HG03521 (cell line): ENCODE results near the gene MRPL55.

Experiments
- ATAC-seq: cut with Tn5 transposase; IDR thresholded peaks from one replicate; pipeline ENCODE4 v1.9.1; 2021; ENCODE audit warnings: mild to moderate bottlenecking, moderate library complexity; ENCODE audit not compliant: unreplicated experiment

The MRPL55 gene

DNA sequence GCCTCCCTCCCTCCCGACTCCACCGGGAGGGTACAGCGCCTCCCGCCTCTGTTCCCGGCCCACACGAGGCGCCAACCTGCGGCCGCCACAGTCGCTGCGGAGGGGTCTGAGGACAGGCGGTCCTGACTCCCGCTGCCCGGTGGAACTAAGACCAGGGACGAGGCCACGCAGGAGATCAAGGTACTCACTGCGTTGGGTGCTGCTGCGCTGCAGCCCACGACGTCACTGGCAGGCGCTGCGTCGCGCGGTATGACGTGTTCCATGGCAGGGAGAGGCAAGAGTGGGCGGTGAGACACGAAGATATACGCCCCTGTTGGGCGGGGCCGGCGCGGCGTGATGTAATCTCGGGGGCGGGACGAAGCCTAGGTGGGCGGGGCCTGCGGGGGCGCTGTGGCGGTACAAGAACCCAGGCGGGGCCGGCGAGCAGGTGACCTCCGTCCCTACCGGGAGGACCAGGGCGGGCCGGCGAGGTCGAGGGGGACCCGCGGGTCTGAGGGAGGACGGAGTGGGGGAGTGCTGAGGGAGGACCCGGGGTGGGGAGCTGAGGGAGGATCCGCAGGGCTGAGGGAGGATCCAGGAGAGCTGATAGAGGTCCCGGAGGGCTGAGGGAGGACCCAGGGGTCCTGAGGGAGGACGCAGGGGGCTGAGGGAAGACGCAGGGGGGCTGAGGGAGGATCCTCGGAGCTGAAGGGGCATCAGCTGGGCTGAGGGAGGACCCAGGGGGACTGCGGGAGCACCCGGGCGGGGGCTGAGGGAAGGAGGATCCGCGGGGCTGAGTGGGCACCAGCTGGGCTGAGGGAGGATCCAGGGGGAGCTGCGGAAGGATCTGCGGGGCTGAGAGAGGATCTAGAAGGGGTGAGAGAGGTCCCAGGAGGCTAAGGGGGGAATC, at the start of gene MRPL55:
MRPL55 (minus strand) TSS at position 227 of the 889 bp plus-strand sequence. CDS start 1,039 bp downstream, outside the sequence.
- peak; percentile 89 for ATAC-seq

DNA sequence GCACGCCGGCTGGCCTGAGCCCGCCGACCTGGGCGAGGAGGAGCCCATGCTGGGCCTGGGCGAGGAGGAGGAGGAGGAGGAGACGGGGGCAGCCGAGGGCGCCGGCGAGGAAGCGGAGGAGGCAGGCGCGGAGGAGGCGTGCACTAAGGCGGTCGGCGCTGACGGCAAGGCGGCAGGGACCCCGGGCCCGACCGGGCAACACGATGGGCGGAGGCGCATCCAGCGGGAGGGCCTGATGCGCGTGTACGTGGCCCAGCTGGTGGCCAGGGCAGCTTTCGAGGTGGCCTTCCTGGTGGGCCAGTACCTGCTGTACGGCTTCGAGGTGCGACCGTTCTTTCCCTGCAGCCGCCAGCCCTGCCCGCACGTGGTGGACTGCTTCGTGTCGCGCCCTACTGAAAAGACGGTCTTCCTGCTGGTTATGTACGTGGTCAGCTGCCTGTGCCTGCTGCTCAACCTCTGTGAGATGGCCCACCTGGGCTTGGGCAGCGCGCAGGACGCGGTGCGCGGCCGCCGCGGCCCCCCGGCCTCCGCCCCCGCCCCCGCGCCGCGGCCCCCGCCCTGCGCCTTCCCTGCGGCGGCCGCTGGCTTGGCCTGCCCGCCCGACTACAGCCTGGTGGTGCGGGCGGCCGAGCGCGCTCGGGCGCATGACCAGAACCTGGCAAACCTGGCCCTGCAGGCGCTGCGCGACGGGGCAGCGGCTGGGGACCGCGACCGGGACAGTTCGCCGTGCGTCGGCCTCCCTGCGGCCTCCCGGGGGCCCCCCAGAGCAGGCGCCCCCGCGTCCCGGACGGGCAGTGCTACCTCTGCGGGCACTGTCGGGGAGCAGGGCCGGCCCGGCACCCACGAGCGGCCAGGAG, 49.3 kb upstream of the MRPL55 start:
- no peak for ATAC-seq

DNA sequence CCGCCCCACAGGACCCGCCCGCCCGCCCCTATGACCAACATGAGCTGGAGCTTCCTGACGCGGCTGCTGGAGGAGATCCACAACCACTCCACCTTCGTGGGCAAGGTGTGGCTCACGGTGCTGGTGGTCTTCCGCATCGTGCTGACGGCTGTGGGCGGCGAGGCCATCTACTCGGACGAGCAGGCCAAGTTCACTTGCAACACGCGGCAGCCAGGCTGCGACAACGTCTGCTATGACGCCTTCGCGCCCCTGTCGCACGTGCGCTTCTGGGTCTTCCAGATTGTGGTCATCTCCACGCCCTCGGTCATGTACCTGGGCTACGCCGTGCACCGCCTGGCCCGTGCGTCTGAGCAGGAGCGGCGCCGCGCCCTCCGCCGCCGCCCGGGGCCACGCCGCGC, 48.6 kb upstream of the MRPL55 start:
- no peak for ATAC-seq

DNA sequence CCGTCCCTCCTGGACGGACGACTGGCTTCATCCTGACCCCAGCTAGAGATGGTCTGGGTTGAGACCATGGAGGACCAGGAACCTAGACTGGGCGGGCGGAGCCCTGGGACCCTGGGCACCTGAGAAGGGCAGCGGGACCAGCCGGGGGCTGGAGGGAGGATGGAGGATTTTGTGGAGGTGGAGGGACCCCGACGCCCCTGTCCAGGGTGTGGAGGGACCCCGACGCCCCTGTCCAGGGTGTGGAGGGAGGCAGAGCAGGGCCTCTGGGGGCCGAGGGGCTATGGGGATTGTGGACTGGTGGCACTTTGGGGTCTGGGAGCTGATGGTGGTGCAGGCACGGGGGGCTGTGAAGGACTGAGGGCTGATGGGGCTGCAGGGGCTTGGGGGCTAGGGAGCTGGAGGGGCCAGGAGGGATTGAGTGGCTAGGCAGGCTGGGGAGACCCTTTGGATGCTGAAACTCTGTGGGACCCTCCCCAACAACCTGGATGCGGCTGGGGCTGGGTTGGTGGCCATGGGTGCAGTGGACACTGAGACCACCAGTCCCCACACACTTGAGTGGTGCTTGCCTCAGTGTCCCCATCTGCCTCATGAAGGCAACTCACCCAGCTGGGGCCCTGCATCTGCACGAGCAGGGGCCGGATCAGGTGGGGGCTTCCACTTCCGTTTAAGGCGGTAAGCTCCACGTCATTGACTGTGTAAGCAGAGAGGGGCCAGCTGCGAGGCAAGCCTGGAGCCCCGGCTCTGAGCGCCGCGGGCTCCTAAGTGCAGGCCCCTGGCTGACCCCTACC, 48.0 kb upstream of the MRPL55 start:
- ATAC-seq = no peak

DNA sequence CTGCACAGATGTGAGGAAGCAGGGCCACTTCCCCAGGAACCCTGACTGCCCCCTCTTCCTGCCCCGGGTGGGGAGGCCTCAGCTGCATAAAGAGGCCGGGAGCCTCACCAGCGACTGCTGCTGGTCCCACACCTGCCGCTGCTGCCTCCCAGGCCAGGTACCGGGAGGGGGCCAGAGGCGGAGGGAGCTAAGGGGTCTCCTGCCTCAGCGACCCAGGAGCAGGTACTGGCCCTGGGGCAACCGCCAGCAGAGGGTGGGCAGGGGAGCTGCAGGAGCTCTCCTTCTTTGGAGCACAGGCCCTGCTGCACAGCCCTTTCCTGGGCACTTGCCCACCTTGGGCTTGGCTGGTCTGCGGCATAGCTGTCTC, 47.4 kb upstream of the MRPL55 start:
- ATAC-seq = no peak

DNA sequence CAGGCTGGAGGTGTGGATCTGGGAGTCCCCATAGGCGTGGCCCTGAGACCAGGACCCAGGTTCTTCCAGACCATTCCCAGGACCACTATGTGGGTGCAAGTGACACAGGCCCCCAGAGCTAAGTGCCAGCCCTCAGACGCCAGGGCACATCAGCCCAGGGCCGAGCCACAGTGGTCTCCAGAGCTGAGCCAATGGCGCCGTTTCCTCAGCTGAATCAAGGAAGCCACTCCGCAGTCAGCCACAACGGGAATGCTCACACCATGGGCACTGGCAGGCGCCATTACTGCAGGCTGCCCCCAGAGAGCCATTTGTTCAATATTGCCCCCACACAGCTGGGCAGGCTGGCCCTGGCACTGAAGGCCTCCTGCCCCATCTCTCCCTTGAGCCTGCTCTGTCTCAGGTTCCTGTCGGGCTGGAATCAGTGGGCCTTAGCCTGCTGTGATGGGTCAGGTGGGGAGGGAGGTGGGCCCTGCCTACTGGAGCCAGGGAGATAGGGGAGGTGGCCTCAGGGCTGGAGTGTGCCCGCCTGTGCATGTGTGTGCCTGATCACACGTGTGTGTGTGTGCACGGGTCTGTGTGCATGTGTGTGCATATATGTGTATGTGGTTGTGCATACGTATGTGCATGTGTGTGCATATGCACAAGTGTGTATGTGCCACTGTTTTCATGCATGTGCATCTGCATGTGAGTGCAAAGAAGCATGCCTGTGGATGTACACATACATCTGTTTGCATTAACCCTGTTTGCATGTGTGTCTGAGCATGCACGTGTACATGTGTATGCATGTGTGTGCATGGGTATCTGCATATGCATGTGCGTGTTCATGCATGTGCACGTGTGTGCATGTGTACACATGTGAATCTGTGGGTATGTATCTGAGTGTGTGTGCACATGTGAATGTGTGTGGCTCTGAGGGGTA, 46.8 kb upstream of the MRPL55 start:
- no peak for ATAC-seq

DNA sequence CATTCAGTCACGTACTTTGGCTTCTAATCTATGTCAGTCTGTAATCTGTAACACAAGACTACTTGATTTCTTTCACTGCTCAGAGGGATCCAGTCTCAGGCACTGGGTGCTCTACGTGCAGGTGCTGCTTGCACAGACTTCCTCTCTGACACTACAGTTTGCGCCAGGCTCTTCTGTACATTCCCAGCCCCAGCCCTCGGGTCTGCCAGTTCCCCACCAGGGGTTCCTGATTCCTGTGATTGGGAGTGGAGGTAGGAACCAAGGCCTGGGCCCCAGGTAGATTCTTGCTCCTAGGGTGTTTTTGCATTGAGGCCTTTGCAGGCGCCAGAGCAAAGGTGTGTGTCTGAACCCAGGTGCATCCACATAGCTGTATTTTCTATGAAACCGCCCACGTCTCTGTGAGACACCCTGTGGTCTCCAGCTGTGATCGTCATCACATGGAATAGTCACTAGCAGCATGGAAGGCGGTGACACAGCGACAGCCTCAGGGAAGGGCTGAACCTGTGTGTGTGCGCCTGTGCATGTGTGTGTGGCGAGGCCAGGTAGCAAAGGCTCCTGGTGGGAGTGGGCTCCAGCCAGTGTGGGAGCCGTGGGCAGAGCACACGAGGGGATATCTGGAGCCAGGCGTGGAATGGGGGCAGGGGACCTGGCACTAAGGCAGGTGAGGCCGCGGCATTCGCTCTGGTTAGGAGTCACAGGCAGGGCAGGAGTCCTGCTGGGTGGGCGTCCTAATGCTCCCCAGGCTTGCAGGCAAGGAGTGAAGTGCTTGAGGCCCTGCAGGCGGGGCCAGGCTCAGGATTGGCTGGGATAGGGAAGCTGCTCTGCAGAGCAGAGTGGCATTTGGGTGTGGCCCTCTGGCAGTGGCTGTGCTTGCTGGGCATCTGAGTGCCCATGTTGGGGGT, 45.8 kb upstream of the MRPL55 start:
- ATAC-seq = no peak

DNA sequence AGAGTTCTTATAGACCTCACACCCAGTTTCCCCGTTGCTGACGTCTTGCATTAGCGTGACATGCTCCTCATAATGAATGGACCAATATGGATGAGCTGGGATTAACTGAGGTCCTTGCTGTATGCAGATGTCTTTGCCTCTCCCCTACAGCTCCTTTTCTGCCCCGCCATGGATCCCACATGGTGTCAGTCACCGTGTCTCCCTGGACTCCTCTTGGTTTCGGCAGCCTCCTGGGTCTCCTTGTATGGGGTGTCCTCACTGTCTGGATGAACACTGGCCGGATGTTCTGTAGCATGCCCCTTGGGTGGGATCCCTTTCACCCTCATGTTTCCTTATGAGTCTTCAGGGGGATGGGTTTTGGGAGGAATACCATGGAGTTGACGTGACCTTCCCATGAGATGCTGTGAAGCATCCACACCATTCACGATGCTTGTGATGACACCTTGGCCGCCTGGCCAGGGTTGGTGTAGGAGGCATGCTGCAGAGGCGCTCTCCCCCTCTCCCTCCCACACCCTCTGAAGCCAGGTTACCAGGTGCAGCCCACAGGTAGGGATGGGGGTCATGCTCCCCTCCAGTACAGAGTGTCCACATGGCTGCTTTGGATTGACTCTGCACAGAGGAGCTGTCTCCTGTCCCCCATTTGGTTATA, 45.0 kb upstream of the MRPL55 start:
- ATAC-seq = no peak

DNA sequence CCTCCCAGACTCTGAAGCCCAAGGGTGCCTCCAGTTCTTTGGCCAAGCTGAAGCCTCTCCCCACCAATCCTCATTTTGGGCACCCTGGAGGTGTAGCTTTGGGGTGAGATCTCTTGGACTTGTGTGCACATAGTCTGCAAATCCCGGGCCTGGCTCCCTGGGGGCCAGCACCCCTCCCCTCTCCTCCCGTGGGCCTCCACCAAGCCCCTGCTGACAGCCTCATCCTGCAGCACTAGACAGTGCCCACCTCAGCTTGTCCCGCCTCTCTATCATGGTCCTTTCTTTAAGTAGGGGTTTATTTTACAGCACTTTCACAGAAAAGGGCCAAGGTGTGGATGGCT, 43.8 kb upstream of the MRPL55 start:
- ATAC-seq = no peak

DNA sequence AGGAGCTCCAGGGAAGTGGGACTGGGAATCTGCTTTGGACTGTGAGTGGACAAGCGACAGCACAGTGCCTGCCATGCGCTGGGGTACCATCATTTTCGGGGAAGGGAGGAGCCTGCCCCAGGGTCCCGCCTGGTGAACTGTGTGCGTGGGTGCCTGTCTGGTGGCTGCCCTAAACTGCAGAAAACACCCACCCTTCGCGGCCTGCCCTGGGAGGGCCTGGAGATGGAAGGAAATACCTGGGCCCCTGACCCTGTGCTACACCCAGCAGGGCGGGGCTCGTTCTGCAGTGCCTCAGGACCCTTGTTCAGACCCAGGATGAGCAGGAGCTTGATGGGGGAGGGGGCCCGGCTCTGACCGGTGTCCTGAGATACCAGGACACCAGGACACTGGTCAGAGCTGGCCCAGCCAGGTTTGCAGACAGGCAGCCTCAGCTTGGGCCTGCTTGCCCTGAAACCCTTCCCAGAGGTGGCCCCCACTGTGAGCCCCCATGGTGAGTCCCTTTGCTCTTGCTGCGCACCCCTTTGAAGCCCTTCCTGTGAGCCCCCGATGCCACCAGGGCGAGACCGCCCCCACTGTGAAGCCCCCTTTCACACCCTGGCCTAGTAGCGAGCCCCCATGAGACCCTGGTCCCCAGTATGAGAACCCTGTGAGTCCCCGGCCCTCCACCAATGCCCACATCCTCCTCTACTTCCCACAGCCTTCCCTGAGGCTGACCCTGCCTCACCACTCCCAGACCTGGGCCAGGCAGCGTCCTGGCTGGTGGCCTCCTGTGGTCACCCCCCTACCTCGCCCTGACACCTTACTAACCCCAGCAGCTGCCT, 43.2 kb upstream of the MRPL55 start:
- ATAC-seq = no peak

DNA sequence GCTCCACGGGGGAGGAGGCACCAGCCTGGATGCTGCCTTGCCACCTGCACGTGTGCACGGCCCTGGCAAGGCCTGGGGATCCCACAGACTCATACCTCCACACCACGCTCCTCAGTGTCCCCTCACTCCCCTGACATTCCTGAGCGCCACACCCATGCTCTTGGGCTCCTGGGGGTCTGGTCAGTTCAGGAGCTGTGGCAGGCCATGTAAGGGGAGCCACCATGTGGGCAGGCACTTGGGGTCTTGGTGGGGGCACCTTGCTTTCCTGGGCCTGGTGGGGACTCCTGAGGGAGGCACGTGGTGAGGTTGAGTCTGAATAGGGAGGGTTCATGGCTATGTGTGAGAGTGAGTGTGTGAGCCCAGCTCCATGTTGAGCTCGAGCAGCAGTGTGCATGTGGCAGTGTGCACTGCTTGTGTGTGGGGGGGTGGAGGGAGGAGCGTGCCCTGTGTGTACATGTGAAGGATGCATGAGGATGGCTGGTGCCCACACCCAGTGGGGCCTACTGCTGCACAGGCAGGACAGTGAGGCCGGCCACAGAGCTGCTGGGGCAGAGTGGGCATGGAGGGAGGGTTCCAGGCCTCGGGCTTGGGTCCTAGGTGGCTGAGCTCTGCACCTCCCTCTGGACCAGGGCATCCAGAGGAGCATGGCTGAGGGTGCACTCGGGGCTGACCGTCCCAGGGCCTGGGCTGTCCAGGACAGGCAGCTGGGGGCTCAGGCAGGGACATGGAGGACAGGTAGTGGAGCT, 42.3 kb upstream of the MRPL55 start:
- ATAC-seq = no peak

DNA sequence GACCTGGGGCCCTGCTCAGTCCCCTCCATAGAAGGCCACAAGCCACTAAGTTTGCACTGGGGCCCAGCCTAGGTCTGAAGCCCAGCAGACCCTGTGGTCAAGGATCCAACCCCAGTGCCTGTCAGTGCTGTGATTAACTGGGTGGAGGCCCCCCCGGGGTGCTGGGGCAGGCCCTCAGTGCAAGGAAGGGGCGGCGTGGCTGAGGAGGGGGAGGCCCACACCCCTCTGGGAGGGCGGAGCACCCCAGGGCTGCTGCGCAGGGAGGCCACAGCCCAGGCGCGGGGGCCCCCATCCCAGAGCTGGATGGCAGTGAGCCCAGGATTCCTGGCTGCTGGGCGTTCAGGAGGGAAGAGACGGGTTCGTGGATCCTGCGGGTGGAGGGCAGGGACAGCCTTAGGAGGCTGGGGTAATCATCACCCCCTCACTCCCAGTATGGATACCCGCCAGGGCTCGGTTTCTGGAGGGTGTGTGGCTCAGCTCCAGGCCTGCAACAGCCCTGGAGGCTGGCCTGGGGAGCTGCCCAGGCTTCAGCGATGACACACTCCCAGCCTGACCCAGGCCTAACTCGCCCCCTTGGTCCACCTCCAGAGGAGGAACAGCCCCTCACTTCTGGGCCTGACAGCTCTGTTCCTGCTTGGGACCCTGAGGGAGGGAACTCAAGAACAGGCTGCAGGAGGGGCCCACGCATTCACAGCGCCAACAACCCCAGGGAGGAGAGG, 41.5 kb upstream of the MRPL55 start:
- ATAC-seq = no peak

DNA sequence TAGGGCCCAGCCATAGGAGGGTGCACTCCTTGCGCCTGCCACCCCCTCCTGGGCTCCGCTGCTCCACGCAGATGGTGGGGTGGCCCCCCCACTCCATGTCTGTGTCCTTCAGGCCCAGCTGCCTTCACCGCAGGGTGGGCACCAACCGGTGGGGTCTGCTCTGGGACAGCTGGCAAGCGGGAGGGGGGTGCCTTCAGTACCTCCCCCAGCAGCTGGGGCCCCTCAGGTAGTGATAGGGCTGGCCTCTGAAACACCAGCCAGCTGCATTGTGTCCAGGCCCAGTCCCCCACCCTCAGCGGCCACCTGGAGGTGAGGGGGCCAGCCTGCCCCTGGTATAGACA, 41.0 kb upstream of the MRPL55 start:
- ATAC-seq = no peak

DNA sequence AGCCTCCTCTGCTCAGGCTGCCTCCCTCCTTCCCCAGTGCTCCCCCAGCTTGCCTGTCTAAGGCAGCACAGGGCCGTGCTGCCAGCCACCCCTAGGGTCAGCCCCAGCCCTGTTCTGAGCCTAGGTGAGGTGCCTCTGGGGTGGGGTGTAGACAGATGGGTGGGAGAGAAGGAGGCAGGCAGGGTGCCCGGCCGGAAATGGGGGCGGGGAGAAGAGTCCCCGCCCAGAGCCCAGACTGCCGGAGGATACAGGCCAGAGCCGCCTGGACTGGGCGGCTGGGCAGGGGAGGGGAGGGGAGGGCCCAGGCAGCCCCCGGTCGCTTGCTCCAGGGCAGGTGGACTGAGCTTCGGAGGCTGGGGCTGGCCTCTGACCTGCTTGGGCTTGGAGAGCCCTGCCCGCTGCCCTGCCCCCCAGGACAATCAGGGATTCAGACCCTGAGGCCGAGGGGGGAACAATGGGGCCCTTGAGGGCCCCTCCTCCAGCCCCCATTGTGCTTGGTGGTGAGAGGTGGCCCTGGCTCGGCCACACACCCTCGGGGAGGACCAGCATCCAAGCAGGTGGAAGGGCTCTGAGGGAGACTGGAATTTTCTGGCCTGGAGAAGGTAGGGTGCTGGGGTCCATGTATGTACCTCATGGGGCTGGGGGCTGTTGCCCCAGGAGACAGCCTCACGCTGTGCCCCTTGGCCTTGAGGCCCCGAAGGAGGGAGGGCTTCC, 40.5 kb upstream of the MRPL55 start, which contains the start of gene GJC2:
GJC2 (plus strand) TSS at position 525 of the 714 bp plus-strand sequence. CDS start 7,829 bp downstream, outside the sequence.
- ATAC-seq = no peak

DNA sequence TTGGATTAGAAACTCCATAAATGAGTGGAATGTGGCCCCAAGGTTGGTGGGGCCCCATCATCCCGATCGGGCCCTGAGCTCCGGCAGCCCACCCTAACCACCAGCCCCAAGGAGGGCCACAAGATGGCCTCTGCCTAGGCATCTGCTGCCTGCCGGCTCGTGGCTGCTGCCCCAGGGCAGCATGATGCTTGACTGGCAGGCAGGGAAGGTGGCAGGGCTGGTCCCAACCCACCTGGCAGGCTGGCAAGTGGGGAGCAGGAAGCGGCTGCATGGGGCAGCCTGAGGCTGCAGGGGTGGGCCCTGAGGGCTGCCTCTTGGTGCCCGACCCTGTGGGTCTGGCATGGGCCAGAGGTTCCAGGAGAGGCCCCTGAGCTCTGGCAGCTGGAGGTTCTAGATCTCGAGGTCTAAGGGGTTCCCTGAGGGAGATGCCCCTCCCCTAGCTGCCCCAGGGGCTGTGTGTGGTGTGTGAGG, 39.9 kb upstream of the MRPL55 start:
- ATAC-seq = no peak
